ENCODE results near the gene TBC1D22B. TPM values are rescaled to one million over a fixed set of nuclear protein-coding genes. Genes with fewer than 3 reads are reported as not detected.

Gene TBC1D22B
- total and polyA plus RNA-seq, 9 of the 15 experiments (the other 6 are each of a cell fraction or from before 2014, with no cell fraction given), result 4.8 to 24.2 (median 13.5) TPM

DNA sequence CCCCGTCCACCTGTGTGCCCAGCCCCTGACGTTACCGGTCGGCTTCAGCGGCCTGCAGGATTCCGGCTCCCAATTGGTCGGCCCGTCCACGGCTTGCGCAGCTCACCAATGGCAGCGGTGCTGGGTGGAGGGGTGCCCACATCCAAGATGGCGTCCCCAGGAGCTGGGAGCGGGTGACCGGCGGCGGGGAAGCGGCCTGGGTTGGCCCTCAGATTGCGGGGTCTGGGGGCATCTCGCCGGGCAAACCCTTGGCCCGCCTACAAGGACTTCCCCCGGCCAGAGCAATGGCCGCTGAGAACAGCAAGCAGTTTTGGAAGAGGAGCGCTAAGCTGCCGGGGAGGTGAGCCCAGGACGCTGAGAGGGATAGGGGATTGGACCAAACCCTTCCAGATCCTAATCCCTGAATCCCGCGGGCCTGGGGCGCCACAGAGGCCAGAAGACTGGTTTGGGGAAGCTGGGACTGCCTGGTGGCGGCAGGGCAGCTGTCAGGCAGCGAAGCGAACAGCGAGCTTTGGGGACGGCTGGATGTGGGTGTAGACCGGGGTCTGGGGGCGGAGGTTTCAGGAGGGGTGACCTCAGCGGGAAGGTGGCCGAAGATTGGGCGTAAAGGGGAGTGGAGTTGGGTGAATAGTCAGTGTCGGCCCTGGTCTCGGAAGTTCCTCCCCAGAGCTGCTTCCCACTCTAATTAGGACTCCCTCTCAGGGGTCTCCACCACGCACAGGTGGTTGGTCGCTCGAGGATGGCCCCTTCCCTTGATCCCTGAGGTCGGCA is at the start of gene TBC1D22B, which contains the start of gene TMEM217 (continued):
- TF ChIP-seq NR3C1 (CRISPR knock-in tag; IDR thresholded peaks at IDR 0.05) (no peak), HNRNPK (IDR thresholded peaks at IDR 0.05; ENCODE audit: low read depth, low read length, poor library complexity, severe bottlenecking) (no peak), MXI1 (IDR thresholded peaks at IDR 0.05; ENCODE audit: low read depth, low read length) (no peak), RBM14 (IDR thresholded peaks at IDR 0.05; ENCODE audit: borderline replicate concordance, insufficient read depth, low read depth, low read length) (no peak), ARHGAP35 (IDR thresholded peaks at IDR 0.05; ENCODE audit: partially characterized antibody) (no peak), ZNF124 (CRISPR knock-in tag; IDR thresholded peaks at IDR 0.05) (no peak), KDM4B (IDR thresholded peaks at IDR 0.05; ENCODE audit: borderline replicate concordance in 2 of 2, low read depth in 1 of 2) (peak in 1 of 2 experiments; percentile 48; a peak in 1 of 4 replicates), ZNF324 (CRISPR knock-in tag; IDR thresholded peaks at IDR 0.05) (no peak), SMAD1 (IDR thresholded peaks at IDR 0.05; ENCODE audit: low read depth, low read length, partially characterized antibody) (no peak), BDP1 (IDR thresholded peaks at IDR 0.05; ENCODE audit: insufficient read depth, insufficient read length) (no peak), NCOA4 (IDR thresholded peaks at IDR 0.05; ENCODE audit: partially characterized antibody) (no peak), MCM5 (IDR thresholded peaks at IDR 0.05; ENCODE audit: low read depth) (no peak), PHF20 (IDR thresholded peaks at IDR 0.05; ENCODE audit: partially characterized antibody) (peak; percentile 83), CBFA2T3 (IDR thresholded peaks at IDR 0.05) (peak; percentile 28), KHSRP (IDR thresholded peaks at IDR 0.05) (no peak), HDAC8 (tag; IDR thresholded peaks at IDR 0.05) (no peak), SLC30A9 (CRISPR knock-in tag; IDR thresholded peaks at IDR 0.05) (no peak), ZNF282 (CRISPR knock-in tag; IDR thresholded peaks at IDR 0.05) (no peak), FOXK2 (conservative IDR thresholded peaks at IDR 0.05 in 1 of 2, IDR thresholded peaks at IDR 0.05 in 1 of 2; ENCODE audit: low read depth in 2 of 2) (no peak), FOXP1 (CRISPR knock-in tag; IDR thresholded peaks at IDR 0.05) (0 out of 2 replicates have a peak, but pooled peaks have one; percentile 46), EZH2 (IDR thresholded peaks at IDR 0.05; ENCODE audit: borderline replicate concordance, low read depth, low read length) (no peak)
- TF ChIP-seq, protein P1, sequence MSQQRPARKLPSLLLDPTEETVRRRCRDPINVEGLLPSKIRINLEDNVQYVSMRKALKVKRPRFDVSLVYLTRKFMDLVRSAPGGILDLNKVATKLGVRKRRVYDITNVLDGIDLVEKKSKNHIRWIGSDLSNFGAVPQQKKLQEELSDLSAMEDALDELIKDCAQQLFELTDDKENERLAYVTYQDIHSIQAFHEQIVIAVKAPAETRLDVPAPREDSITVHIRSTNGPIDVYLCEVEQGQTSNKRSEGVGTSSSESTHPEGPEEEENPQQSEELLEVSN (IDR thresholded peaks at IDR 0.05; ENCODE audit: borderline replicate concordance in 1 of 2, extremely low read depth in 1 of 2, insufficient read depth in 1 of 2, insufficient read length in 1 of 2, low read depth in 1 of 2, low read length in 1 of 2, poor library complexity in 1 of 2, severe bottlenecking in 1 of 2), result peak in 1 of 2 experiments; percentile 24
- TF ChIP-seq, protein P2, sequence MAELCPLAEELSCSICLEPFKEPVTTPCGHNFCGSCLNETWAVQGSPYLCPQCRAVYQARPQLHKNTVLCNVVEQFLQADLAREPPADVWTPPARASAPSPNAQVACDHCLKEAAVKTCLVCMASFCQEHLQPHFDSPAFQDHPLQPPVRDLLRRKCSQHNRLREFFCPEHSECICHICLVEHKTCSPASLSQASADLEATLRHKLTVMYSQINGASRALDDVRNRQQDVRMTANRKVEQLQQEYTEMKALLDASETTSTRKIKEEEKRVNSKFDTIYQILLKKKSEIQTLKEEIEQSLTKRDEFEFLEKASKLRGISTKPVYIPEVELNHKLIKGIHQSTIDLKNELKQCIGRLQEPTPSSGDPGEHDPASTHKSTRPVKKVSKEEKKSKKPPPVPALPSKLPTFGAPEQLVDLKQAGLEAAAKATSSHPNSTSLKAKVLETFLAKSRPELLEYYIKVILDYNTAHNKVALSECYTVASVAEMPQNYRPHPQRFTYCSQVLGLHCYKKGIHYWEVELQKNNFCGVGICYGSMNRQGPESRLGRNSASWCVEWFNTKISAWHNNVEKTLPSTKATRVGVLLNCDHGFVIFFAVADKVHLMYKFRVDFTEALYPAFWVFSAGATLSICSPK (IDR thresholded peaks at IDR 0.05; ENCODE audit: borderline replicate concordance), result no peak
- TF ChIP-seq, protein P3, sequence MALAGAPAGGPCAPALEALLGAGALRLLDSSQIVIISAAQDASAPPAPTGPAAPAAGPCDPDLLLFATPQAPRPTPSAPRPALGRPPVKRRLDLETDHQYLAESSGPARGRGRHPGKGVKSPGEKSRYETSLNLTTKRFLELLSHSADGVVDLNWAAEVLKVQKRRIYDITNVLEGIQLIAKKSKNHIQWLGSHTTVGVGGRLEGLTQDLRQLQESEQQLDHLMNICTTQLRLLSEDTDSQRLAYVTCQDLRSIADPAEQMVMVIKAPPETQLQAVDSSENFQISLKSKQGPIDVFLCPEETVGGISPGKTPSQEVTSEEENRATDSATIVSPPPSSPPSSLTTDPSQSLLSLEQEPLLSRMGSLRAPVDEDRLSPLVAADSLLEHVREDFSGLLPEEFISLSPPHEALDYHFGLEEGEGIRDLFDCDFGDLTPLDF (CRISPR knock-in tag; IDR thresholded peaks at IDR 0.05), result peak; percentile 92
